HepG2 (cell line): ENCODE measurements around the gene PRKN. TPM values are rescaled to one million over a fixed set of nuclear protein-coding genes. Genes with fewer than 3 reads are reported as not detected.

Experiments used
- ATAC-seq: fragments of 200-7000 bp; cut with Tn5 transposase; 3 replicates; pipeline ENCODE4 v1.9.1; 2020; ENCODE audit warnings: mild to moderate bottlenecking, moderate library complexity
- BruUV-seq: library from RNA; stranded (reverse); fragments of 400-500 nt; replicated peaks from 2 replicates; lab custom pipeline; 2021; lab: Mats Ljungman, UMichigan
- CTCF ChIA-PET: fragments of 300-600 bp; formaldehyde crosslinking; extraction: SDS; loops from one replicate; lab custom pipeline; 2021; ENCODE audit warnings: low total read pairs, inconsistent platforms, low intra/inter-chr PET ratio; lab: Yijun Ruan, JAX
- POLR2A ChIA-PET: fragments of 350-600 bp; sonication (Branson Sonifier 250); formaldehyde crosslinking; loops from one replicate; lab custom pipeline; 2020; ENCODE audit warnings: antibody characterized with exemption, inconsistent platforms; lab: Yijun Ruan, JAX
- DNase-seq: peaks from one replicate; pipeline ENCODE4 v3.0.0-alpha.2; 2015; ENCODE audit warnings: low spot score
- FAIRE-seq: peaks from 3 replicates; lab custom pipeline; 2011; peaks lifted over from hg19 to GRCh38; lab: Jason Lieb, UNC
- H2AFZ ChIP-seq: one replicate; pipeline ENCODE4 v1.6.1; 2011; ENCODE audit warnings: low read length, inconsistent platforms
- H3K27ac ChIP-seq: fragments of 300-600 bp; 3 replicates; pipeline ENCODE4 v1.8.0; 2011; ENCODE audit warnings: mixed run types, mild to moderate bottlenecking, mixed read lengths, low read length, inconsistent platforms; ENCODE audit not compliant: insufficient read depth; ENCODE audit errors: extremely low read length
- H3K27me3 ChIP-seq, 2 experiments: fragments of 200-600 bp in 1 of 2; 2 replicates in 1 of 2; 3 replicates in 1 of 2; pipeline versions ENCODE4 v1.6.0 to v1.8.0; 2011; ENCODE audit warnings: low read length in 2 of 2, mild to moderate bottlenecking in 2 of 2, moderate library complexity in 2 of 2, inconsistent platforms in 1 of 2; ENCODE audit not compliant: insufficient read depth in 2 of 2, control insufficient read depth in 1 of 2
- H3K36me3 ChIP-seq, 2 experiments: fragments of 200-600 bp in 1 of 2; replicated peaks in 1 of 2; 2 replicates in 1 of 2; 3 replicates in 1 of 2; pipeline versions ENCODE4 v1.5.1 to v1.8.0; 2011; ENCODE audit warnings: low read length in 2 of 2, inconsistent platforms in 1 of 2; ENCODE audit not compliant: insufficient read depth in 2 of 2, control insufficient read depth in 1 of 2
- H3K4me1 ChIP-seq: 2 replicates; pipeline ENCODE4 v1.5.1; 2012; ENCODE audit warnings: low read length, inconsistent platforms; ENCODE audit not compliant: insufficient read depth
- H3K4me2 ChIP-seq: 2 replicates; pipeline ENCODE4 v1.6.0; 2011; ENCODE audit warnings: low read depth, low read length, inconsistent platforms
- H3K4me3 ChIP-seq, 3 experiments: fragments of 200-600 bp in 1 of 3; sonication (generic), shearing (Covaris generic) in 1 of 3; replicated peaks in 1 of 3; 2 replicates each; pipeline ENCODE4 v1.5.1; 2011 to 2016; ENCODE audit warnings: low read length in 3 of 3, inconsistent platforms in 2 of 3, low read depth in 2 of 3, mild to moderate bottlenecking in 2 of 3, control low read depth in 1 of 3, mixed read lengths in 1 of 3; ENCODE audit not compliant: insufficient read depth in 1 of 3
- H3K79me2 ChIP-seq: one replicate; pipeline ENCODE4 v1.6.1; 2011; ENCODE audit warnings: low read length, inconsistent platforms; ENCODE audit not compliant: insufficient read depth
- H3K9ac ChIP-seq: 2 replicates; pipeline ENCODE4 v1.6.0; 2011; ENCODE audit warnings: mild to moderate bottlenecking, low read depth, low read length, inconsistent platforms; ENCODE audit not compliant: insufficient read depth
- H3K9me3 ChIP-seq: 2 replicates; pipeline ENCODE4 v1.5.1; 2012; ENCODE audit warnings: mild to moderate bottlenecking, low read length
- H4K20me1 ChIP-seq: 2 replicates; pipeline ENCODE4 v1.6.0; 2011; ENCODE audit warnings: inconsistent platforms, mild to moderate bottlenecking, low read length, moderate library complexity; ENCODE audit not compliant: insufficient read depth
- GATA4 ChIP-seq: sonication (generic); IDR thresholded peaks from 2 replicates; pipeline ENCODE4 v1.6.1; 2016; ENCODE audit warnings: antibody characterized with exemption, low read depth, borderline replicate concordance
- HNRNPK ChIP-seq: fragments of 200-400 bp; formaldehyde crosslinking; IDR thresholded peaks from 2 replicates; pipeline ENCODE4 v1.6.1; 2018; ENCODE audit warnings: low read length, low read depth, moderate library complexity, mild to moderate bottlenecking; ENCODE audit not compliant: poor library complexity, severe bottlenecking
- HOXD1 ChIP-seq: sonication (generic); formaldehyde crosslinking; IDR thresholded peaks from 2 replicates; pipeline ENCODE4 v1.5.0; 2020; ENCODE audit warnings: missing genetic modification reagents
- MAFF ChIP-seq: IDR thresholded peaks from 2 replicates; pipeline ENCODE4 v1.6.1; 2011; ENCODE audit warnings: low read depth, low read length, improper control_type of control experiment
- PRMT3 ChIP-seq: sonication (generic); formaldehyde crosslinking; IDR thresholded peaks from 2 replicates; pipeline ENCODE4 v1.8.1; 2022; ENCODE audit warnings: low read depth, mild to moderate bottlenecking, moderate library complexity, missing genetic modification reagents, borderline replicate concordance
- SAP130 ChIP-seq: IDR thresholded peaks from 2 replicates; pipeline ENCODE4 v1.6.1; 2016; ENCODE audit warnings: low read depth
- SIX1 ChIP-seq: sonication (generic); formaldehyde crosslinking; IDR thresholded peaks from 2 replicates; pipeline ENCODE4 v1.4.0; 2020; ENCODE audit warnings: missing genetic modification reagents, borderline replicate concordance
- YEATS4 ChIP-seq: sonication (generic); formaldehyde crosslinking; IDR thresholded peaks from 2 replicates; pipeline ENCODE4 v1.4.0; 2020; ENCODE audit warnings: missing genetic modification reagents, borderline replicate concordance
- ZNF484 ChIP-seq: sonication (generic); formaldehyde crosslinking; IDR thresholded peaks from 2 replicates; pipeline ENCODE4 v1.5.1; 2020; ENCODE audit warnings: mild to moderate bottlenecking, low read depth, missing genetic modification reagents, borderline replicate concordance
- ZNF709 ChIP-seq: sonication (generic); formaldehyde crosslinking; IDR thresholded peaks from 2 replicates; pipeline ENCODE4 v1.5.0; 2020; ENCODE audit warnings: mild to moderate bottlenecking, missing genetic modification reagents
- ZNF772 ChIP-seq: sonication (generic); formaldehyde crosslinking; IDR thresholded peaks from 2 replicates; pipeline ENCODE4 v1.5.0; 2020; ENCODE audit warnings: mild to moderate bottlenecking, missing genetic modification reagents
- ZNF776 ChIP-seq: sonication (generic); formaldehyde crosslinking; IDR thresholded peaks from 2 replicates; pipeline ENCODE4 v1.4.0; 2020; ENCODE audit warnings: mild to moderate bottlenecking, missing genetic modification reagents
- ZNF816 ChIP-seq: sonication (generic); formaldehyde crosslinking; IDR thresholded peaks from 2 replicates; pipeline ENCODE4 v1.8.0; 2022; ENCODE audit warnings: missing genetic modification reagents, mild to moderate bottlenecking, borderline replicate concordance
- ZNF839 ChIP-seq: sonication (generic); formaldehyde crosslinking; IDR thresholded peaks from 2 replicates; pipeline ENCODE4 v1.4.0; 2020; ENCODE audit warnings: missing genetic modification reagents, mild to moderate bottlenecking, borderline replicate concordance
- ZNF850 ChIP-seq: sonication (generic); formaldehyde crosslinking; conservative IDR thresholded peaks from 2 replicates; pipeline ENCODE4 v1.9.0; 2021; ENCODE audit warnings: mild to moderate bottlenecking, missing genetic modification reagents
- ZSCAN29 ChIP-seq: sonication (generic); formaldehyde crosslinking; conservative IDR thresholded peaks from 2 replicates; pipeline ENCODE4 v1.4.0; 2020; ENCODE audit warnings: mild to moderate bottlenecking, missing genetic modification reagents
- ZSCAN9 ChIP-seq: IDR thresholded peaks from 2 replicates; pipeline ENCODE4 v1.6.1; 2016; ENCODE audit warnings: borderline replicate concordance
- WGBS: methylation state at CpG from one replicate; pipeline ENCODE4 v1.1.6; 2017; ENCODE audit warnings: low lambda C conversion rate; 5-methylcytosine and 5-hydroxymethylcytosine counted together
- in situ Hi-C: cut with HindIII; loops from 2 replicates; pipeline ENCODE4 v1.10.0; 2017; ENCODE audit warnings: low pct_unique_long_range_greater_than_20kb; ENCODE audit not compliant: extremely low pct_ligation_motif_present
- intact Hi-C: fragments of 100-400 bp; cut with micrococcal nuclease; formaldehyde crosslinking; loops from one replicate; pipeline ENCODE4 v1.10.0; 2022; ENCODE audit not compliant: unreplicated experiment
- polyA plus RNA-seq, 8 experiments: library from polyadenylated mRNA; depleted of rRNA in 3 of 8; stranded (reverse) in 7 of 8; unstranded in 1 of 8; fragments of >200 nt; fragmentation: Illumina TruSeq in 4 of 8; extraction: Trizol in 4 of 8; gene quantifications; 2 replicates each; pipeline versions ENCODE4 v1.2.1 to v1.2.3, GENCODE V29; 2011 to 2016; ENCODE audit warnings: low read depth in 4 of 8, missing spikeins in 1 of 8, mixed read lengths in 1 of 8; ENCODE audit not compliant: insufficient read depth in 1 of 8
- total RNA-seq, 5 experiments: library from RNA; depleted of rRNA; stranded (reverse); fragments of >200 nt; fragmentation: Illumina TruSeq; extraction: Trizol; gene quantifications; 2 replicates each; pipeline ENCODE4 v1.2.3, GENCODE V29; 2016; ENCODE audit warnings: low read depth in 1 of 5
- TF ChIP-seq, protein P1 (sequence below): sonication (generic); formaldehyde crosslinking; IDR thresholded peaks from 2 replicates; pipeline ENCODE4 v1.4.0; 2020; ENCODE audit warnings: missing genetic modification reagents, mild to moderate bottlenecking, borderline replicate concordance

The PRKN gene
- total and polyA plus RNA-seq, 2 of the 13 experiments (the other 11 are each of a cell fraction or from before 2014, with no cell fraction given): 0.31 to 0.44 TPM

DNA sequence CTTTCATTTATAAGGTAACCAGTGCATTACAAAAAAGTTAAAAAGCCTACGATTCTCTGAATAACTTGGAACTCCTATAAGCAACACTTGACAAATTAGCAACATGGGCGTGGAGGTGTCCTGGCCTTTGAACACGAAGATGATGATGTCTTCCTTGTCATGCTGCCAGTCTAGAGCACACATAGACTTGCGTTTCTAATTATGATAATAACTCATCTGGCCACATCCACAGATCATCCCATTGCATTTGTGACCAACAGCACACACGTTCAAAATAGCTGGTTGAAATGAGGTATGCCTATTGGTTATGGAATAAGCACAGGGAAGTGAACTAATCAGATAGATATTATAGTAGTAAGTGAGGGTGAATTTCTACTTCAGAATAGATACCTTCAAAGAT lies 608.9 kb downstream of the PRKN start:
- Histone ChIP-seq H3K27me3 (no peaks in the 10 kb centered on the region), H3K4me1 (no peaks in the 10 kb centered on the region), H2AFZ (no peak overlapping the region), H3K4me2 (no peak overlapping the region), H3K27ac (no peak overlapping the region), H3K4me3 (no peak overlapping the region), H3K9me3 (no peaks in the 10 kb centered on the region), H3K79me2 (no peaks in the 10 kb centered on the region), H3K36me3 (no peaks in the 10 kb centered on the region), H4K20me1 (no peaks in the 10 kb centered on the region), H3K9ac (no peak overlapping the region)
- ChIA-PET POLR2A (no interaction called here), CTCF (no interaction called here)
- WGBS: 11% methylated on average over 5 of the region's 5 CpGs
- ATAC-seq (no peak), FAIRE-seq (no peak), DNase-seq (no peak)
- TF ChIP-seq GATA4: no peak
- TF ChIP-seq ZSCAN29 (CRISPR knock-in tag): no peak
- TF ChIP-seq MAFF: no peak
- no peak for TF ChIP-seq ZNF776 (CRISPR knock-in tag)
- no peak for TF ChIP-seq ZNF772
- no peak for TF ChIP-seq SIX1
- TF ChIP-seq HNRNPK: no peak
- TF ChIP-seq ZNF850 (CRISPR knock-in tag): no peak
- no peak for TF ChIP-seq HOXD1 (CRISPR knock-in tag)
- TF ChIP-seq ZNF816: no peak
- no peak for TF ChIP-seq ZNF709 (CRISPR knock-in tag)
- TF ChIP-seq YEATS4 (CRISPR knock-in tag): no peak
- no peak for TF ChIP-seq PRMT3 (CRISPR knock-in tag)
- TF ChIP-seq ZNF484: no peak
- TF ChIP-seq ZSCAN9 (CRISPR knock-in tag): no peak
- TF ChIP-seq SAP130 (CRISPR knock-in tag): no peak
- TF ChIP-seq ZNF839 (CRISPR knock-in tag): no peak
- TF ChIP-seq, protein P1, sequence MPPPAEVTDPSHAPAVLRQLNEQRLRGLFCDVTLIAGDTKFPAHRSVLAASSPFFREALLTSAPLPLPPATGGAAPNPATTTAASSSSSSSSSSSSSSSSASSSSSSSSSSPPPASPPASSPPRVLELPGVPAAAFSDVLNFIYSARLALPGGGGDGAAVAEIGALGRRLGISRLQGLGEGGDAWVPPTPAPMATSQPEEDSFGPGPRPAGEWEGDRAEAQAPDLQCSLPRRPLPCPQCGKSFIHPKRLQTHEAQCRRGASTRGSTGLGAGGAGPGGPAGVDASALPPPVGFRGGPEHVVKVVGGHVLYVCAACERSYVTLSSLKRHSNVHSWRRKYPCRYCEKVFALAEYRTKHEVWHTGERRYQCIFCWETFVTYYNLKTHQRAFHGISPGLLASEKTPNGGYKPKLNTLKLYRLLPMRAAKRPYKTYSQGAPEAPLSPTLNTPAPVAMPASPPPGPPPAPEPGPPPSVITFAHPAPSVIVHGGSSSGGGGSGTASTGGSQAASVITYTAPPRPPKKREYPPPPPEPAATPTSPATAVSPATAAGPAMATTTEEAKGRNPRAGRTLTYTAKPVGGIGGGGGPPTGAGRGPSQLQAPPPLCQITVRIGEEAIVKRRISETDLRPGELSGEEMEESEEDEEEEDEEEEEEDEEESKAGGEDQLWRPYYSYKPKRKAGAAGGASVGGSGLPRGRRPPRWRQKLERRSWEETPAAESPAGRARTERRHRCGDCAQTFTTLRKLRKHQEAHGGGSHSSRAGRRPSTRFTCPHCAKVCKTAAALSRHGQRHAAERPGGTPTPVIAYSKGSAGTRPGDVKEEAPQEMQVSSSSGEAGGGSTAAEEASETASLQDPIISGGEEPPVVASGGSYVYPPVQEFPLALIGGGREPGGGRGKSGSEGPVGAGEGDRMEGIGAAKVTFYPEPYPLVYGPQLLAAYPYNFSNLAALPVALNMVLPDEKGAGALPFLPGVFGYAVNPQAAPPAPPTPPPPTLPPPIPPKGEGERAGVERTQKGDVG: no peak
- no TSS peak for BruUV-seq
- intact Hi-C loops (no loop called here), in situ Hi-C loops (no loop called here)
